ENCODE results near the gene TTC9.

DNA sequence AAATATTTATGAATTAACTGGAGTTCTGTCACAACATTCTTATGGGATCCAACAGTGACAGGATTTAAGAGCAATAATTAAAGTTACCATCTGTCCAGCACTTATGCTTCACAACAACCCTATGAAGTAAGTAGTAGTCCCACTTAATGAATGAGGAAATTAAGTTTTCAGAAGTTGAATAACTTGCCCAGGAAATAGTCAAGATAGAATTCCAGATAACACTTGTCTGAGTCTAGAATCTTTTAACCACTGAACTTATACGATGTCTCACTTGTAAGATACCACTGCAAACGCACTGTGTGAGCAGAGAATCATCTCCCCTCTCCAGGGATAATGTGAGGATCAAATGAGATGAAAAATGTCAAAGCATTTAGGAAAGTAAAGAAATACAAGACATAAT, 3.3 kb upstream of the TTC9 start:
- TF ChIP-seq CTCF (conservative IDR thresholded peaks at IDR 0.05) (no peak), EZH2 (IDR thresholded peaks at IDR 0.05; ENCODE audit: low read depth) (no peak)

All from PC-9 (cell line).